ENCODE results near the gene C9orf72.

- TF ChIP-seq KDM1A (IDR thresholded peaks at IDR 0.05; ENCODE audit: low read depth) (no peak), HOXB13 (CRISPR knock-in tag; IDR thresholded peaks at IDR 0.05; ENCODE audit: low read depth) (no peak), POLR2A (IDR thresholded peaks at IDR 0.05; ENCODE audit: low read length) (no peak)
Observed at GRCh38 chr9:27571011-27571410, 2.3 kb downstream of the C9orf72 start.

Measured in A549 (cell line).